Fibroblast of pulmonary artery (primary cell): ENCODE measurements around the gene SIL1.
"Not testable (repeated sequence)": the region's sequence is repeated elsewhere in the genome, so short reads cannot be mapped to it uniquely, and the experiment has no call there.

Source experiments
- DNase-seq: peaks from one replicate; pipeline ENCODE4 v3.0.0-alpha.2; 2010; ENCODE audit warnings: low read depth
- H3K4me3 ChIP-seq: replicated peaks from 2 replicates; pipeline ENCODE4 v1.5.1; 2011; ENCODE audit warnings: low read depth, mild to moderate bottlenecking, control low read depth, low read length, moderate library complexity
- TF ChIP-seq, protein P1 (sequence below): IDR thresholded peaks from 2 replicates; pipeline ENCODE4 v1.5.1; 2011; ENCODE audit warnings: mild to moderate bottlenecking, control low read depth, low read length, inconsistent platforms; ENCODE audit errors: missing control alignments

SIL1 gene

GRCh38 chr5:139120521-139120920, 77.6 kb downstream of the SIL1 start:
- no peak overlapping the region for H3K4me3 ChIP-seq
- TF ChIP-seq, protein P1, sequence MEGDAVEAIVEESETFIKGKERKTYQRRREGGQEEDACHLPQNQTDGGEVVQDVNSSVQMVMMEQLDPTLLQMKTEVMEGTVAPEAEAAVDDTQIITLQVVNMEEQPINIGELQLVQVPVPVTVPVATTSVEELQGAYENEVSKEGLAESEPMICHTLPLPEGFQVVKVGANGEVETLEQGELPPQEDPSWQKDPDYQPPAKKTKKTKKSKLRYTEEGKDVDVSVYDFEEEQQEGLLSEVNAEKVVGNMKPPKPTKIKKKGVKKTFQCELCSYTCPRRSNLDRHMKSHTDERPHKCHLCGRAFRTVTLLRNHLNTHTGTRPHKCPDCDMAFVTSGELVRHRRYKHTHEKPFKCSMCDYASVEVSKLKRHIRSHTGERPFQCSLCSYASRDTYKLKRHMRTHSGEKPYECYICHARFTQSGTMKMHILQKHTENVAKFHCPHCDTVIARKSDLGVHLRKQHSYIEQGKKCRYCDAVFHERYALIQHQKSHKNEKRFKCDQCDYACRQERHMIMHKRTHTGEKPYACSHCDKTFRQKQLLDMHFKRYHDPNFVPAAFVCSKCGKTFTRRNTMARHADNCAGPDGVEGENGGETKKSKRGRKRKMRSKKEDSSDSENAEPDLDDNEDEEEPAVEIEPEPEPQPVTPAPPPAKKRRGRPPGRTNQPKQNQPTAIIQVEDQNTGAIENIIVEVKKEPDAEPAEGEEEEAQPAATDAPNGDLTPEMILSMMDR, result no peak
- no peak for DNase-seq

DNA sequence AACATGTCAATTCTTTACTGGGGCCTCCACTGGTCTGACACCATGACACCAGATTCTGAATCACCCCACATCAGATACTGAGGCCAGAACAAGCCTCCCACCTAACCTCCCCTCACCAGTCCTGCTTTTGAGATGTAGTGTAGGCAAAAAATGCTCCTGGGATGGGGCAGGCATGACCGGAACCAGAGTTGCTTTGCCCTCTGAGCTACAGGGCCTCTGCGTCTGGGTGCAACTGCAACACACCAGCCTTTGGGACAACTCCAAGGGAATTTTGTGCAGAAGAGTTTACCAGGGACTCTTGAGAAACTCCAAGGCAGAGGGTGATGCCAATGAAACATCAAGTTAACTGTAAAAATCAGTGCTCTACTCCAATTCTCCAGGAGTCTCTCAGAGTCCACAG, 79.4 kb downstream of the SIL1 start:
- DNase-seq, result no peak
- TF ChIP-seq, protein P1, result no peak
- no peak overlapping the region for H3K4me3 ChIP-seq

GRCh38 chr5:139117342-139117884, 80.8 kb downstream of the SIL1 start:
- TF ChIP-seq, protein P1, result no peak
- no peak overlapping the region for H3K4me3 ChIP-seq
- no peak for DNase-seq

DNA sequence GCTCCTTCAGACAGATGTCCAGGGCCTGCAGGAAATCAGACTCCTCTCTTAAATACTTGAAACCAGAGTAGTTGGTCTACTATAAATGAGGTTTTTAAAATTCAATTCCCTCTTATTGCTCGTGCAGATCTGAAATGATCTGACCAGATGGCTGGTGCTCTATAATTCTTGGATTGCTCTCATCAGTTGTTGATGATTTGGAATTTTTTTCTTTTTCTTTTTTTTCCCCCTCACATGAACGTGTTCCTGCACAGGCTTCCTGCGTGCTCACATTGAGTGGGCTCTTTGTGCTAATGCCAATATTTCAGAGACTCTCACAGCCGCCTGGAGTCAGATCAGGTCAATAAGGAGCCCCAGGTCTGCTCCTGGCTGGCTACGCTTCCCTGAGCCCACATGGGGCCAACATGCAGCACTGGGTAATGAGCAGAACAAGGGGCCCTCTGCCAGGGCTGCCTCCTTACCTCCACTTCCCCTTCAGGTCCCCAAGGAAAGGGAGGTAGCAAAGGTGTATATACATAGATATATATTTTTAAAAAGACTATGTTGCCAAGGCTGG, 82.0 kb downstream of the SIL1 start:
- TF ChIP-seq, protein P1, result no peak
- DNase-seq, result no peak

DNA sequence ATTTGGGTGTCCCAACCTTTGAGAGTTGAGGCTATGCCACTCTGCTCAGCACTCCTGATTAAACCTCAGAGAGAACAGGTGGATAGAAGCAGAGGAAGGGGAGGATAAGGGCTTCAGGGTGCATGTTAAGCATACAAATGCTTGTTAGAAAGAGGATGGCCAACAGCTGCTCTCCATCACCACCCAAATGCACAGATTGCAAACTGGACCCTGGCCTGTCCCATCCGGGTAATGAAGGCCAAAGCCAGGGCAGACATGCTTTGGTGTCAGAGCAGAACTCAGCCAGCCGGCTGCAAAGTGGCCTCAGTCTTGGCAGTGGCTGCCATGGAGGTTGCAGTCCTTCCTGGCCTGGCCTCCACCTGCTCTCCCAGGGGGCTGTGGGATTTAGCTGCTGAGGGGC, 84.3 kb downstream of the SIL1 start:
- TF ChIP-seq, protein P1, result no peak
- DNase-seq, result no peak
- H3K4me3 ChIP-seq, result no peak overlapping the region

More for the DNA sequence above, 82.0 kb downstream of the SIL1 start:
- no peak overlapping the region for H3K4me3 ChIP-seq

DNA sequence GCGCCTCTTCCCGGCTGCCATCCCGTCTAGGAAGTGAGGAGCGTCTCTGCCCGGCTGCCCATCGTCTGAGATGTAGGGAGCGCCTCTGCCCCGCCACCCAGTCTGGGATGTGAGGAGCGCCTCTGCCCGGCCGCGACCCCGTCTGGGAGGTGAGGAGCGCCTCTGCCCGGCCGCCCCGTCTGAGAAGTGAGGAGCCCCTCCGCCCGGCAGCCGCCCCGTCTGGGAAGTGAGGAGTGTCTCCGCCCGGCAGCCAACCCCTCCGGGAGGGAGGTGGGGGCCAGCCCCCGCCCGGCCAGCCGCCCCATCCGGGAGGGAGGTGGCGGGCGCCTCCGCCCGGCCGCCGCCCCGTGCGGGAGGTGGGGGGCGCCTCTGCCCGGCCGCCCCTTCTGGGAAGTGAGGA, 85.8 kb downstream of the SIL1 start:
- DNase-seq, H3K4me3 ChIP-seq: not testable (repeated sequence)

GRCh38 chr5:139110526-139111168, 87.5 kb downstream of the SIL1 start:
- TF ChIP-seq, protein P1, result no peak
- H3K4me3 ChIP-seq, result no peak overlapping the region
- no peak for DNase-seq
